DND-41 (cell line): Measurements from ENCODE around the gene CCDC136.

Experiments used
- CTCF ChIP-seq: IDR thresholded peaks from 2 replicates; pipeline ENCODE4 v1.5.1; 2012; ENCODE audit warnings: borderline replicate concordance, low read length, moderate library complexity, mild to moderate bottlenecking; ENCODE audit not compliant: poor library complexity, severe bottlenecking; ENCODE audit errors: extremely low read depth
- EZH2 ChIP-seq: IDR thresholded peaks from 3 replicates; pipeline ENCODE4 v1.6.1; 2012; ENCODE audit warnings: borderline replicate concordance, low read depth, mild to moderate bottlenecking, moderate library complexity, low read length, inconsistent platforms; ENCODE audit not compliant: severe bottlenecking

- TF ChIP-seq CTCF (no peak), EZH2 (no peak)
Observed at GRCh38 chr7:128791972-128792327, 182 bp downstream of the CCDC136 start.
